Measurements from ENCODE around the gene AHRR.

DNA sequence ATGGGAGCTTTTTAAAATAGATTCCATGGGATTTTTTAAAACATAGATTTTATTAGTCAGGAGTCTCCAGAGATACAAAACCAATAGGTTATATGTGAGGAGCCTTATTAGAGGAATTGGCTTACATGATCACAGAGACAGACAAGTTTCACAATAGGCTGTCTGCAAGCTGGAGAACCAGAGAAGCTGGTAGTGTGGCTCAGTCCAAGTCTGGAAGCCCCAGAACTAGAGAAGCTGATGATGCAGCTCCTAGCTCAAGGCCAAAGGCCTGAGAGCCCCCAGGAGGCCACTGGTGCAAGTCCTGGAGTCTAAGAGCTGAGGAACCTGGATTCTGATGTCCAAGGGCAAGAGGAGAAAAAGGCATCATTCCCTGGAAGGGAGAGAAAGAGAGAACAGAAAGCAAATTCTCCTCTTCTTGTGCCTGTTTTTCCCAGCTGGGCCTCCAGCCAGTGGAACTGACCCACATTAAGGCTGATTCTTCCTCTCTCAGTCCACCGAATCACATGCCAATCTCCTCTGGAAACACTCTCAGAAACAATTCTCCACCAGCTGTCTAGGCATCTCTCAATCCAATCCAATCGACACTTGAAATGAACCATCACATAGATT is 59.3 kb downstream of the AHRR start:
- TF ChIP-seq, protein P1, sequence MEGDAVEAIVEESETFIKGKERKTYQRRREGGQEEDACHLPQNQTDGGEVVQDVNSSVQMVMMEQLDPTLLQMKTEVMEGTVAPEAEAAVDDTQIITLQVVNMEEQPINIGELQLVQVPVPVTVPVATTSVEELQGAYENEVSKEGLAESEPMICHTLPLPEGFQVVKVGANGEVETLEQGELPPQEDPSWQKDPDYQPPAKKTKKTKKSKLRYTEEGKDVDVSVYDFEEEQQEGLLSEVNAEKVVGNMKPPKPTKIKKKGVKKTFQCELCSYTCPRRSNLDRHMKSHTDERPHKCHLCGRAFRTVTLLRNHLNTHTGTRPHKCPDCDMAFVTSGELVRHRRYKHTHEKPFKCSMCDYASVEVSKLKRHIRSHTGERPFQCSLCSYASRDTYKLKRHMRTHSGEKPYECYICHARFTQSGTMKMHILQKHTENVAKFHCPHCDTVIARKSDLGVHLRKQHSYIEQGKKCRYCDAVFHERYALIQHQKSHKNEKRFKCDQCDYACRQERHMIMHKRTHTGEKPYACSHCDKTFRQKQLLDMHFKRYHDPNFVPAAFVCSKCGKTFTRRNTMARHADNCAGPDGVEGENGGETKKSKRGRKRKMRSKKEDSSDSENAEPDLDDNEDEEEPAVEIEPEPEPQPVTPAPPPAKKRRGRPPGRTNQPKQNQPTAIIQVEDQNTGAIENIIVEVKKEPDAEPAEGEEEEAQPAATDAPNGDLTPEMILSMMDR (conservative IDR thresholded peaks at IDR 0.05; ENCODE audit: low read depth in 2 of 2), result no peak
- TF ChIP-seq EZH2phosphoT487 (IDR thresholded peaks at IDR 0.05; ENCODE audit: unreplicated experiment) (no peak), EZH2 (IDR thresholded peaks at IDR 0.05; ENCODE audit: low read depth, unreplicated experiment) (no peak), NANOG (IDR thresholded peaks at IDR 0.05; ENCODE audit: borderline replicate concordance) (no peak), ZNF114 (CRISPR knock-in tag; IDR thresholded peaks at IDR 0.05) (no peak), JUNB (IDR thresholded peaks at IDR 0.05; ENCODE audit: unreplicated experiment) (no peak), STAT1 (IDR thresholded peaks at IDR 0.05; ENCODE audit: unreplicated experiment) (no peak), CREB1 (CRISPR knock-in tag; IDR thresholded peaks at IDR 0.05; ENCODE audit: low read depth) (no peak), POLR2AphosphoS5 (IDR thresholded peaks at IDR 0.05; ENCODE audit: low read depth) (no peak), ZNF331 (CRISPR knock-in tag; IDR thresholded peaks at IDR 0.05; ENCODE audit: low read depth) (no peak)
- TF ChIP-seq, protein P2, sequence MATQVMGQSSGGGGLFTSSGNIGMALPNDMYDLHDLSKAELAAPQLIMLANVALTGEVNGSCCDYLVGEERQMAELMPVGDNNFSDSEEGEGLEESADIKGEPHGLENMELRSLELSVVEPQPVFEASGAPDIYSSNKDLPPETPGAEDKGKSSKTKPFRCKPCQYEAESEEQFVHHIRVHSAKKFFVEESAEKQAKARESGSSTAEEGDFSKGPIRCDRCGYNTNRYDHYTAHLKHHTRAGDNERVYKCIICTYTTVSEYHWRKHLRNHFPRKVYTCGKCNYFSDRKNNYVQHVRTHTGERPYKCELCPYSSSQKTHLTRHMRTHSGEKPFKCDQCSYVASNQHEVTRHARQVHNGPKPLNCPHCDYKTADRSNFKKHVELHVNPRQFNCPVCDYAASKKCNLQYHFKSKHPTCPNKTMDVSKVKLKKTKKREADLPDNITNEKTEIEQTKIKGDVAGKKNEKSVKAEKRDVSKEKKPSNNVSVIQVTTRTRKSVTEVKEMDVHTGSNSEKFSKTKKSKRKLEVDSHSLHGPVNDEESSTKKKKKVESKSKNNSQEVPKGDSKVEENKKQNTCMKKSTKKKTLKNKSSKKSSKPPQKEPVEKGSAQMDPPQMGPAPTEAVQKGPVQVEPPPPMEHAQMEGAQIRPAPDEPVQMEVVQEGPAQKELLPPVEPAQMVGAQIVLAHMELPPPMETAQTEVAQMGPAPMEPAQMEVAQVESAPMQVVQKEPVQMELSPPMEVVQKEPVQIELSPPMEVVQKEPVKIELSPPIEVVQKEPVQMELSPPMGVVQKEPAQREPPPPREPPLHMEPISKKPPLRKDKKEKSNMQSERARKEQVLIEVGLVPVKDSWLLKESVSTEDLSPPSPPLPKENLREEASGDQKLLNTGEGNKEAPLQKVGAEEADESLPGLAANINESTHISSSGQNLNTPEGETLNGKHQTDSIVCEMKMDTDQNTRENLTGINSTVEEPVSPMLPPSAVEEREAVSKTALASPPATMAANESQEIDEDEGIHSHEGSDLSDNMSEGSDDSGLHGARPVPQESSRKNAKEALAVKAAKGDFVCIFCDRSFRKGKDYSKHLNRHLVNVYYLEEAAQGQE (IDR thresholded peaks at IDR 0.05; ENCODE audit: unreplicated experiment), result no peak
